ENCODE results near the gene EEFSEC. TPM values are rescaled to one million over a fixed set of nuclear protein-coding genes. Genes with fewer than 3 reads are reported as not detected.

Gene EEFSEC
- total RNA-seq, 3 donors from 2014 or later: 9.7 to 10.9 (median 10.8) TPM

DNA sequence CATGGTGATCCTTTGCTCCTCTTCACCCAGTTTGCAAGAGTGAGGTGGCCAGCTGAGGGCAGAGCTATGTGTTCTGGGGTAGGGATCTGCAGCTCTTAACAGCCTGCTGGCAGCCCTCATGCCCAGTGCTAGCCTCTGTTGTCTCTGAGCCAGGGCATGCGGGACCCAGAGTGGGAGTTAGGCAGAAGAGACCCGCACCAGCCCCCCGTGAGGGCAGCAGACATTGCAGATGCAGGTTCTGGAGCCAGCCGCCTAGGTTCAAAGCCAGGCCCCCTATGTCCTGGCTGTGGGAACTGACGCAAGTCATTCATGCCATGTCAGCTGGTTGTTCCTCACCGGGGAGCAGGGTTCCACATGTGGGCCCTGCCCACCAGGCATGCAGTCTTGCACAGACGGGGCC lies 238.7 kb downstream of the EEFSEC start:
- intact Hi-C loops (cut with DNase I, micrococcal nuclease): no loop called here
- Histone ChIP-seq H3K36me3 (ENCODE audit: low read depth) (no peaks in the 10 kb centered on the region), H3K4me3 (no peak overlapping the region), H3K9me3 (no peaks in the 10 kb centered on the region), H3K4me1 (ENCODE audit: low read depth) (no peaks in the 10 kb centered on the region)
- TF ChIP-seq, protein P1, sequence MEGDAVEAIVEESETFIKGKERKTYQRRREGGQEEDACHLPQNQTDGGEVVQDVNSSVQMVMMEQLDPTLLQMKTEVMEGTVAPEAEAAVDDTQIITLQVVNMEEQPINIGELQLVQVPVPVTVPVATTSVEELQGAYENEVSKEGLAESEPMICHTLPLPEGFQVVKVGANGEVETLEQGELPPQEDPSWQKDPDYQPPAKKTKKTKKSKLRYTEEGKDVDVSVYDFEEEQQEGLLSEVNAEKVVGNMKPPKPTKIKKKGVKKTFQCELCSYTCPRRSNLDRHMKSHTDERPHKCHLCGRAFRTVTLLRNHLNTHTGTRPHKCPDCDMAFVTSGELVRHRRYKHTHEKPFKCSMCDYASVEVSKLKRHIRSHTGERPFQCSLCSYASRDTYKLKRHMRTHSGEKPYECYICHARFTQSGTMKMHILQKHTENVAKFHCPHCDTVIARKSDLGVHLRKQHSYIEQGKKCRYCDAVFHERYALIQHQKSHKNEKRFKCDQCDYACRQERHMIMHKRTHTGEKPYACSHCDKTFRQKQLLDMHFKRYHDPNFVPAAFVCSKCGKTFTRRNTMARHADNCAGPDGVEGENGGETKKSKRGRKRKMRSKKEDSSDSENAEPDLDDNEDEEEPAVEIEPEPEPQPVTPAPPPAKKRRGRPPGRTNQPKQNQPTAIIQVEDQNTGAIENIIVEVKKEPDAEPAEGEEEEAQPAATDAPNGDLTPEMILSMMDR (IDR thresholded peaks at IDR 0.05): no peak
- DNase-seq (no peak), ATAC-seq (no peak)

DNA sequence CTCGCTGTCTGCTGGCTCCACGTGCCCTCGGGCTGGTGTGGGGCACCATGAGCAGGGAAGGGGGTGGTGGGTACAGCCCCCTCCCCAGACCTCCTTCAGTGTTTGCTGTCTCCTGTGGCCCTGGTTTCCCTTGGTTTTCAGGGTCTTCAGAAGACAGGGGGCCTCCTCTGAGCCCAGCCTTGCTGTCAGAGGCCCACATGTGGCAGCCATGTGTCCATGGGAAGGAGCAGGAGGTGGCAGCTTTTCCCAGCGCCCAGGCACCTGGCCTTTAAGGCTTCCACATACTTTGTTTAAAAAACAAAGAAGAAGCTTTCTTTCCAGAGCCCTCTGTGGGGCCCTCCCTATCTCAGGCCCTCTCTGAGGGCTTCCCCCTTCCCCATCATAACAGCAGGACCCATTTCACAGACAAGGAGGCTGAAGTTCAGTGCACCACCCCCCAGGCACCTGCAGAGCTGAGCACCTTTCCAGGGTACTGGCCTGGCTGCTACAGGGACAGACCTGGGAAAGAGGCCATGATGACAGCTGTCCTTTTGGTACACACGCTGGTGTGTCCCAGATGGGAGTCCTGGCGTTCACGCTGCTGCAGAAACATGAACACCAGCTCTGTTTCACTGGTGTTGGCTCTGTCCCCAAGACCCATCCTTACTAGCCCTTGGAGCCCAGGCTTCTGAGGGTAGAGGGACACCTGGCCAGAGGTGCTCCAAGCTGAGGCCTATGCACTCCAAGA lies 239.7 kb downstream of the EEFSEC start:
- TF ChIP-seq, protein P1 (IDR thresholded peaks at IDR 0.05): no peak
- Histone ChIP-seq H3K36me3 (ENCODE audit: low read depth) (no peaks in the 10 kb centered on the region), H3K4me3 (no peak overlapping the region), H3K9me3 (no peaks in the 10 kb centered on the region), H3K4me1 (ENCODE audit: low read depth) (no peaks in the 10 kb centered on the region)
- ATAC-seq (no peak), DNase-seq (no peak)
- intact Hi-C loops (cut with DNase I, micrococcal nuclease): no loop called here

DNA sequence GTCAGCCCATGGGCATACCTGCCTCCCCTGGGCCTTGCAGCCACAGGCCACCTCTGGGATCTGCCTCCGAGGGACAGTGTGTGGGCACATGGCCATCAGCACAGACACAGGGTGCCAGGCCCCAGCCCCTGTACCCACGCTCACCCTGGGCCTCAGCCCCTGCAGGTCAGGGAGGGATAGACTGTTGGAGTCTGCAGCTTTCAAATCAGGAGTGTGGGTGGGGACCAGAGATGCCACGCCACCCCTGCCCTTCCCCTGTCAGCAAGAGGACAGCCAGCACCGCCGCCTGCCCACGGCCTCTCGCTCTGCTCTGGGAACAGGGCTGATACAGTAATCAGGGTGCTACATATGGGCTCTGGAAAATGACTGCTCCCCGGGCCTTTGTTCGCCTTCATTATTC lies 240.8 kb downstream of the EEFSEC start:
- Histone ChIP-seq H3K4me3 (no peak overlapping the region), H3K9me3 (no peaks in the 10 kb centered on the region), H3K36me3 (ENCODE audit: low read depth) (no peaks in the 10 kb centered on the region), H3K4me1 (ENCODE audit: low read depth) (no peaks in the 10 kb centered on the region)
- TF ChIP-seq, protein P1 (IDR thresholded peaks at IDR 0.05): no peak
- intact Hi-C loops (cut with DNase I, micrococcal nuclease): no loop called here
- DNase-seq: no peak
- ATAC-seq: no peak

DNA sequence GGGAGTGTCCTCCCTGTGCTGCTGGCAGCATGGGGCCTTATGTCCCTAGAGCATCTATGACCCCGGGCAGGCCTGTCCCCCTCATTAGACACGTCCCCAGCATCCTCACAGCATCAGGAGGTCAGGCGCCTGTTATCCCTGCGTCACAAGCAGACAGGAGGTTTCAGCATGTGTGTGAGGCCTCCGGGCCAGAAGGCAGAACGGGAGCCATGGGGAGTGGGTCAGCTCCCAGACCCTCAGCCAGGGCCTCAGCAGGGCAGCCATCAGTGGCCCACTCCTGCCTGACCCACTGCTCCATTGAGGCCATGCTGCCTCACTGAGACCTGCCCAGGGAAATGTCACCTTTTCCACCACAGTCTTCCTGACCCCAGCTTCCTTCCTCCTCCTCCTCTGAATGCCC lies 241.8 kb downstream of the EEFSEC start:
- Histone ChIP-seq H3K9me3 (no peaks in the 10 kb centered on the region), H3K36me3 (ENCODE audit: low read depth) (no peaks in the 10 kb centered on the region), H3K4me1 (ENCODE audit: low read depth) (no peaks in the 10 kb centered on the region), H3K4me3 (no peak overlapping the region)
- TF ChIP-seq, protein P1 (IDR thresholded peaks at IDR 0.05): no peak
- no peak for ATAC-seq
- DNase-seq: no peak
- intact Hi-C loops (cut with DNase I, micrococcal nuclease): no loop called here

DNA sequence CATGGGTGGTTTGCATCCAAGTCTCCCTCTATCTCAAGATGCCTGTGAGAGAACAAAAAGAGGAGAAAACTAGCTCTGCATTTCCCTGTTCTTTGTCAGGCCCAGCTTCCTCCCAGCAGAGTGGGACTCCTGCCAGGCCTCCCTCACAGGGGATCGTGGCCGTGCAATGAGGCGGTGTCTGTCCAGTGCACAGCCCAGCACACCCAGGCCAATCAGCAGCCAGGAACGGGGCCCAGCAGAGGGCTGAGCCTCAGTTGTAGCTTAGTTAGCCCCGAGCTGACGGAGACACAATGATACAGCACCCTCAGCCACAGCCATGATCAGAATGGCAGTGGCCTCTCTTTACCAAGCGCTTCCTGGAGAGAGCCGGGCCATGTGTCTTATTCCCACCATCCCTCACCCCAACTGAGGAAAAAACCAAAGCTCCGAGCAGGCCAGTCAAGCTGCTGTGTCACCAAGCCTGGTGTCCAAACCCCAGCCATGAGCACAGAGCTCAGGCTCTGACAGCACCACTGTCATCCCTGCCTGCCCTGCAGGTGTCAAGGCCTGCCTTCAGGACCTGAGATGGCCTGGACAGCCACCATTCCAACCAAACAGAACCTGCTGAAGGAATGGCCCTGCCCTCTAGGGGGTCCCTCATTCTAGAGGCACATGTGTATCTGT lies 242.3 kb downstream of the EEFSEC start:
- DNase-seq (no peak), ATAC-seq (no peak)
- Histone ChIP-seq H3K9me3 (no peaks in the 10 kb centered on the region), H3K4me1 (ENCODE audit: low read depth) (no peaks in the 10 kb centered on the region), H3K36me3 (ENCODE audit: low read depth) (no peaks in the 10 kb centered on the region), H3K4me3 (no peak overlapping the region)
- intact Hi-C loops (cut with DNase I, micrococcal nuclease): no loop called here
- TF ChIP-seq, protein P1 (IDR thresholded peaks at IDR 0.05): no peak

All from mucosa of descending colon (tissue), 3 donors.